Activated CD8-positive, alpha-beta memory T cell treated with anti-CD3 and anti-CD28 coated beads, Interleukin-2, amount 50 U/mL, for 24 hours (primary cell): ENCODE results near the gene TOPORS.

Experiments
- DNase-seq: peaks from one replicate; pipeline ENCODE4 v3.0.0-alpha.2; 2020; ENCODE audit errors: extremely low read depth

Gene TOPORS

GRCh38 chr9:32503008-32503407 lies 49.4 kb downstream of the TOPORS start:
- no peak for DNase-seq

GRCh38 chr9:32502464-32502863 lies 49.9 kb downstream of the TOPORS start:
- no peak for DNase-seq

- DNase-seq, result no peak
Measured at GRCh38 chr9:32501868-32502267, 50.5 kb downstream of the TOPORS start.

- no peak for DNase-seq
Measured at GRCh38 chr9:32500768-32501167, 51.6 kb downstream of the TOPORS start.

GRCh38 chr9:32497921-32498320 lies 54.5 kb downstream of the TOPORS start:
- DNase-seq, result no peak

GRCh38 chr9:32490601-32491000 lies 61.8 kb downstream of the TOPORS start:
- no peak for DNase-seq
